ENCODE results near the gene C17orf107.
"Not testable (repeated sequence)": the region's sequence is repeated elsewhere in the genome, so short reads cannot be mapped to it uniquely, and the experiment has no call there.

The C17orf107 gene

GRCh38 chr17:4899341-4900230 is at the start of gene C17orf107:
Gene C17orf107 (plus strand): TSS chr17:4899536. CDS start chr17:4899763, 227 bp downstream.
- peak; percentile 28 for FAIRE-seq
- DNase-seq (ENCODE audit: insufficient read length, low spot score): peak; percentile 70

GRCh38 chr17:4850246-4850645 is 49.1 kb upstream of the C17orf107 start:
- DNase-seq (ENCODE audit: insufficient read length, low spot score): no peak

GRCh38 chr17:4851084-4851483 is 48.3 kb upstream of the C17orf107 start:
- no peak for FAIRE-seq
- DNase-seq (ENCODE audit: insufficient read length, low spot score): no peak

More at GRCh38 chr17:4850246-4850645, 49.1 kb upstream of the C17orf107 start:
- no peak for FAIRE-seq

GRCh38 chr17:4852567-4853207 is 46.6 kb upstream of the C17orf107 start:
- DNase-seq (ENCODE audit: insufficient read length, low spot score) (no peak), FAIRE-seq (no peak)

DNA sequence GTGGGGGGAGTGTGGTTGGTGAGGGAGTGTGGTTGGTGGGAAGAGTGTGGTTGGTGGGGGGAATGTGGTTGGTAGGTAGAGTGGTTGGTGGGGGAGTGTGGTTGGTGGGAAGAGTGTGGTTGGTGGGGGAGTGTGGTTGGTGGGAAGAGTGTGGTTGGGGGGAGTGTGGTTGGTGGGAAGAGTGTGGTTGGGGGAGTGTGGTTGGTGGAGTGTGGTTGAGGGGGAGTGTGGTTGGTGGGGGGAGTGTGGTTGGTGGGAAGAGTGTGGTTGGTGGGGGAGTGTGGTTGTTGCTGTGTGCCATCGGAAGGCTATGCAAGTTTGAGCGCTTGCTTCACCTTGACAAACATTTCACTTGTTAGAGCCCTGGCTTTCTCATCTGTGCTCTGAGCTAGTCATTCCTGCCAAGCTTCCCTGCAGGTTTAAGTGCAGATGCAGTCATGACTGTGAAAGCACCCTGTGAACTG is 46.1 kb upstream of the C17orf107 start:
- FAIRE-seq: no peak
- DNase-seq (ENCODE audit: insufficient read length, low spot score): no peak

DNA sequence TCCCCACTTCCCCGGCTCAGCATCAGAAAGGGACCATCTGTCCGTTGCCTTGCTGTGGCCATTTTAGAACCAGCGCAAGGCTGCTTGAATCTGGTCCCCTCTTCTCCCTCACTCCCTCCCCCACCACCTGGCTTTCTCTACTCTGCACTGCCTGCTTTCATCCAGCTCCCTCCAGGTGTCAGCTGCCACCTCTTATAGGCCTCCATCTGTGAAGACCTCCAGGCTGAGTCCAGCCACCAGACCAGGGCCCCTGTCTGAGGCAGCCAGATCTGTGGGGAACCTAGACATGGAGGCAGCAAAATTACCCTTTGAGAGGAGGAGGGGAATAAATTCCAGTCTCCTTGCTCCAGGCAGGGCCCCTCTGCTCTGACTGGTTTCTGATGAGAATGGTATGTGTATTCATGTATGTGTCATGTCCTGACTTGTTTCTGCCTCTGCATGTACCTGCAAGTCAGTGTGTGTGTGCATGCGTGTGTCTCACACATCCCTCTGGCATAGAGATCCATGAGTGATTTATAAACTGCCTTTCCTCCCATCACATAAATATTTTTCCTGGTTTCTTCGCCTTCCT is 45.1 kb upstream of the C17orf107 start:
- DNase-seq (ENCODE audit: insufficient read length, low spot score): no peak
- no peak for FAIRE-seq

DNA sequence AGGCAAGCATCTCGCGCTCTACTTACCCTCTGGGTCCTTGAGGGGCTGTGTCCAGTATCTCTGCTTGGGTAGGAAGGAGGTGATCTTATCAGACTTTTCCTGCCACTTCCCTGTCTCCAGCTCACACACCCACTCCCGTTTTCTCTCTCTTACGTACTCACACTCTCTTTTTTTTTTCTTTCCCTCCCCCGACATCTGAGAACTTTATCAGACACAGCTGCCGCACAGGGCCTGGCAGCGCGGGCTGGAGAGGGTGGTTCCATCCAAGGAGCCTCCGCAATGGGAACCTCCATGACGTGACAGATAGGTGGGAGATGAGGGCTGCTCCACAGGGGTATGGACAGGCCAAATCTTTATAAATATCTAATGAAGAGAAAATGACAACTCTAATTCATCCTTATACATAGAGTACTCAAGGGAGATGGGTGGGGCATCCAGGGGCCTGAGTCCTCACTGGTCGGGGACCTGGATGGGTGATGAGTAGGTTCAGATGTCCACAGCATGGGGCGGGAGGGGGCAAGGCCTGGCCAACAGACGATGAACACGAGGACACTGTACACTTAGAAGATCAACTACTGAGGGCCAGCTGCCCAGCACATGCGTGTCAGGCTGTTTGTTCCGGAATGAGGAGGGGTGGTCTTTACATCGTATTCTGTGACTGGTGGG is 42.9 kb upstream of the C17orf107 start:
- FAIRE-seq (no peak), DNase-seq (ENCODE audit: insufficient read length, low spot score) (no peak)

DNA sequence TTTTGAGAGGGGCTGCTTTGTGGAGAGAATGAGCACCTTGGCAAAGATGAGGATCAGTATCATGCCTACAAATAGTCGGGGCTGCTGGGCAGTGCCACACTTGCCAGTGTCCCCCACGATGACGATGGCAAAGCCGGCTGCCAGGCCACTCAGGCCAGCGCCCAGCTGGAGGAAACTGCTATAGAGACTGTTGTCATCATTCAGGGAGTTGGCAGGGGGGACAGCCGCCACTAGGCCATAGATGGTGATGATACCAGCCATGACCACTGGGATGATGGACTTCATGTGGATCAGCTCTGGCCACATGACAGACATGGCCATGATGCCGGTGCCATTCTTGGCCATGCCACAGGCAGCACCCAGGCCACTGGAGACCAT is 42.4 kb upstream of the C17orf107 start:
- FAIRE-seq (no peak), DNase-seq (ENCODE audit: insufficient read length, low spot score) (no peak)

DNA sequence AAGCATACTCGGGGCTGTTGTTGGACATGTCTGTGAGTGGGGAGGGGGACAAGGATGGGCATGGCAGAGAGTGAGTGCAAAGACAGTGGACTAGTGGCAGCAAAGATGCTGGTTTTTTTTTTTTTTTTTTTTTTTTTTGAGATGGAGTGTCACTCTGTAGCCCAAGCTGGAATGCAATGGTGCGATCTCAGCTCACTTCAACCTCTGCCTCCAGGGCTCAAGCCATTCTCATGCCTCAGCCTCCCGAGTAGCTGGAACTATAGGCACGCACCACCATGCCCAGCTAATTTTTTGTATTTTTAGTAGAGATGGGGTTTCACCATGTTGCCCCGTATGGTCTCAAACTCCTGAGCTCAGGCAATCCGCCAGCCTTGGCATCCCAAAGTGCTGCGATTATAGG is 42.0 kb upstream of the C17orf107 start:
- FAIRE-seq; DNase-seq (ENCODE audit: insufficient read length, low spot score): not testable (repeated sequence)

DNA sequence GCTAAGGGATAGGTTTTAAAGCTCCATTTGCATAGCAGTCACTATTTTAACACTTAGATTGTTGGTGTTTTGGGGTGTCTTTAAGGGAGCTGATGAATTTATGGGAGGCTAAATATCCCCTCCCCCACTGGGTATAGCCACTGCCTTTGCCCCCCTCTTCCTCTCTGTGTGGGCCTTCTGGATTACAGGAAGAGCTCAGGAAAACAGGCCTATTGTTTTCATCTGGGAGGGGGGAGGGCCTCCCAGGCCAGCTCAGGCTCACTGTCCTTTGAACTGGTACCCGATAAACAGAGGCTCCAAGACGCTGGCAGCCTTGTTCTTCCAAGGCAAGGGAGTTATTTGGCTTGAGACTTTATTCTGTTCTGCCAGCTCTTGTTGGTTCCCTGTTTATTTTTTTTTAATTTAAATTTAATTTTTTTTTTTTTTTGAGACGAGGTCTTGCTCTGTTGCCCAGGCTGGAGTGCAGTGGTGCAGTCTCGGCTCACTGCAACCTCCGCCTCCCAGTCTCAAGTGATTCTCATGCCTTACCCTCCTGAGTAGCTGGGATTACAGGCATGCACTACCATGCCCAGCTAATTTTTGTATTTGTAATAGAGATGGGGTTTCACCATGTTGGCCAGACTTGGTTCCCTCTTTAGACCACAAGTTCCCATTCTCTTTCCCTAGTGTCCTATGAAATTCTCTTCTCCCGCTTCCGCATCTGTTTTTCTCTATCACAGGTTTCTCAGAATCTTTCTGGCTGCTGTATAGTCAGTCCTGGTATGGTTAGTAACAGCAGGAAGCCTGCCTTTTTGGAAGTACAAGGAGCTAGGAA is 41.1 kb upstream of the C17orf107 start:
- no peak for DNase-seq (ENCODE audit: insufficient read length, low spot score)

GRCh38 chr17:4858882-4859260 is 40.5 kb upstream of the C17orf107 start:
- DNase-seq (ENCODE audit: insufficient read length, low spot score) (no peak), FAIRE-seq (no peak)

More for the DNA sequence above, 41.1 kb upstream of the C17orf107 start:
- no peak for FAIRE-seq

DNA sequence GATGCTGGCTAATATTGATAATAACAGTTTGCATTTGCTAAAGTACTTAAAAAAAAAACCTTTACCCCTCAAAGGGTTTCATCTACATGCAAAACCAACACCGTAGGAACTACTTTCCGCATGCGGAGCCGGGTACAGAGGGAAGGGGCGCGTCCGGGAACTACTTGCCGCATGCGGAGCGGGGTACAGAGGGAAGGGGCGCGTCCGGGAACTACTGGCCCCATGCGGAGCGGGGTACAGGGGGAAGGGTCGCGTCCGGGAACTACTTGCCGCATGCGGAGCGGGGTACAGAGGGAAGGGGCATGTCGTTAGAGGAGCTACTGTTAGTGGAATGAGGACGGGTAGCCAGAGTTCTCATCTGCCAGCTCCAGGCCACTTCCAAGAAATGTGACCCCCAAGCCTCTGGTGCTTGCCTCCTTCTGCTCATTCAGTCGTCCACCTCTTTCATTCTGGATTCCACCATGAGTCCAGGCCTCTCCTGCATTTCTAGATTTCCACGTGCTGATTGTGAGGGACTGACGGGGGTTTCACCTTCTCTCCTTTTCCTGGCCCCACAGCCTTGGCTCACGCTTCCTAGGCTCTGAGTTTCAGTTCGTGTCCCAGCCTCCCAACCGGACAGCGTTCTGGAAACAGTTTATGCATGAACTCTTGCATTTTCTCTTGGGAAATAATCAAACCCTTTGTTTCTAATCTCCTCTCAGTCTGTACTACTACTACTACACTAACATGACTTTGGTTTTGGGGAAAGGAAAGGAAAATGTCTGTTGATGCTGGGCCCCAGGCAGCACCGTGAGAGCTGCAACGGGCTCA is 39.3 kb upstream of the C17orf107 start:
- FAIRE-seq: no peak
- no peak for DNase-seq (ENCODE audit: insufficient read length, low spot score)

DNA sequence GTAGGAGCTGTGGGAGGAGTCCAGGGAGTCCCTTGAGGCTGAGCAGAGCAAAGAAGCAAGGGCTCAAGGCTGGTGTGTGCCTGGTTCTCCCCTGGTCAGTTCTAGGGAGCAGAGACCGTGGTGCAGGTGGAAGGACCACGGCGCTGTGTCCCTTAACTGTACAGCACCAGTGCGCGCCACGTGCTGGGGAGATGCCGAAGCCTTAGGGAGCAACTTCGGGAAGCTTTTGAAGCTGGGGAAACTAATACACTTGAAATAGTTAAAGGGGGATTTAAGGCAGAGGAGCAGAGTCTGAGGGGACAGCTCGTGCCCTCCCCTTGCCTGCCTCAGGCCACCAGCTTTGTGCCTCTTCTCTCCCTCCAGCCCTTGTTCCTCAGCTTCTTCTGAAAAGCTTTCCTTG is 38.7 kb upstream of the C17orf107 start:
- DNase-seq (ENCODE audit: insufficient read length, low spot score): no peak
- no peak for FAIRE-seq

- no peak for DNase-seq (ENCODE audit: insufficient read length, low spot score)
- FAIRE-seq: no peak
These were observed 38.3 kb upstream of the C17orf107 start for GRCh38 chr17:4861052-4861451.

GRCh38 chr17:4862720-4863119 is 36.6 kb upstream of the C17orf107 start:
- no peak for FAIRE-seq

DNA sequence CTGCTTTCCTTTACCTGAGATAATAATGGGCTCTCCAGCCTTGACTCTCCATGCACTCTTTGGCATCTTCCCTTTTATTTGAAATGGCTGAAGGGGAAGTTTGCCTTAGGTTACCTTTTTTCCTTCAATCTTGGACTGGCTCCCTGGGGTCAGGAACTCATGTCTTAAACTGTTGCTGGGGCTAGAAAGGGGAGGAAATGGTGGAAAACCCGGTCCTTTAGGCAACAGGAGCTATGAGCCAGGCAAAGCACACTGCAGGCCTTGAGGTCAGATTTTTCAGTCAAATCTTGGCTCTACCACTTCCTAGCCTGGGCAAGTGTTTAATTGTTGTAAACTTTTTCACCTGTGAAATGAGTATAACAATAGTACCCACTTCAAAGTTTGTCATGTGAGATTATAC is 36.0 kb upstream of the C17orf107 start:
- FAIRE-seq: no peak
- no peak for DNase-seq (ENCODE audit: insufficient read length, low spot score)

More at GRCh38 chr17:4862720-4863119, 36.6 kb upstream of the C17orf107 start:
- DNase-seq (ENCODE audit: insufficient read length, low spot score): no peak

- DNase-seq (ENCODE audit: insufficient read length, low spot score); FAIRE-seq: not testable (repeated sequence)
These were observed 31.8 kb upstream of the C17orf107 start for GRCh38 chr17:4867535-4867934.

GRCh38 chr17:4869058-4869998 is 30.0 kb upstream of the C17orf107 start:
- not testable (repeated sequence) for DNase-seq (ENCODE audit: insufficient read length, low spot score); FAIRE-seq

Measured in GM19239 (cell line).